MM.1S (cell line): ENCODE data around the gene DPY19L3.

ENCODE experiments used
- CTCF ChIP-seq: fragments of 300-600 bp; sonication (generic); IDR thresholded peaks from 2 replicates; pipeline ENCODE4 v1.5.1; 2016; ENCODE audit warnings: antibody characterized with exemption, low read length, mixed read lengths
- EZH2 ChIP-seq: fragments of 300-600 bp; sonication (generic); optimal IDR thresholded peaks from 2 replicates; pipeline ENCODE3; 2017; ENCODE audit warnings: low read depth, mild to moderate bottlenecking, antibody characterized with exemption, low read length, mixed read lengths
- EZH2phosphoT487 ChIP-seq: fragments of 300-600 bp; sonication (generic); IDR thresholded peaks from 2 replicates; pipeline ENCODE4 v1.6.1; 2018; ENCODE audit warnings: antibody characterized with exemption, low read length

GRCh38 chr19:32457571-32458158 is 52.1 kb downstream of the DPY19L3 start:
- TF ChIP-seq CTCF, result no peak
- no peak for TF ChIP-seq EZH2phosphoT487
- no peak for TF ChIP-seq EZH2
